Psoas muscle (tissue), 8 donors: ENCODE measurements around the gene LDLRAD1. TPM values are rescaled to one million over a fixed set of nuclear protein-coding genes. Genes with fewer than 3 reads are reported as not detected.

Experiments used
- ATAC-seq, 4 donors: fragments of 200-7000 bp; cut with Tn5 transposase; one replicate each; pipeline ENCODE4 v1.9.1; 2020; ENCODE audit warnings: moderate library complexity in 3 of 4, mild to moderate bottlenecking in 2 of 4
- DNase-seq, 2 donors: peaks; one replicate each; pipeline ENCODE4 v3.0.0-alpha.2; 2020
- H3K27ac ChIP-seq: fragments of 200-600 bp; one replicate; pipeline ENCODE4 v1.8.0; 2022
- H3K27me3 ChIP-seq, 3 donors: fragments of 200-600 bp in 1 of 3; one replicate each; pipeline versions ENCODE4 v1.6.1 to v1.8.0; 2013 to 2022; ENCODE audit warnings: low read length in 2 of 3, mild to moderate bottlenecking in 2 of 3, moderate library complexity in 1 of 3; ENCODE audit not compliant: insufficient read depth in 3 of 3
- H3K36me3 ChIP-seq, 2 donors: fragments of 200-600 bp in 1 of 2; one replicate each; pipeline versions ENCODE4 v1.6.1 to v1.8.0; 2013 to 2022; ENCODE audit warnings: low read depth in 1 of 2, mild to moderate bottlenecking in 1 of 2, moderate library complexity in 1 of 2; ENCODE audit not compliant: insufficient read depth in 1 of 2
- H3K4me1 ChIP-seq: fragments of 200-600 bp; one replicate; pipeline ENCODE4 v1.8.0; 2022
- H3K4me3 ChIP-seq: fragments of 200-600 bp; one replicate; pipeline ENCODE4 v1.8.0; 2022; ENCODE audit warnings: mild to moderate bottlenecking
- H3K9me3 ChIP-seq: fragments of 200-600 bp; one replicate; pipeline ENCODE4 v1.8.0; 2022
- CTCF ChIP-seq: fragments of 200-600 bp; IDR thresholded peaks from one replicate; pipeline ENCODE4 v1.8.0; 2022; ENCODE audit warnings: antibody characterized with exemption
- WGBS, 3 donors: extraction: QIAGEN DNeasy Blood & Tissue Kit; methylation state at CpG; one replicate each; pipeline versions ENCODE4 v1.1.6 to v1.1.7; 2013; 5-methylcytosine and 5-hydroxymethylcytosine counted together
- intact Hi-C, 2 donors: fragments of 100-400 bp; cut with DNase I; formaldehyde crosslinking; loops; one replicate each; pipeline versions ENCODE4 v1.11.0 to v1.14.2; 2022
- polyA plus RNA-seq, 3 donors: library from polyadenylated mRNA; stranded (reverse); fragments of 200-250 nt; gene quantifications; one replicate each; pipeline ENCODE4 v1.2.3, GENCODE V29; 2013
- total RNA-seq, 4 donors: library from RNA; stranded (reverse); fragmentation: NEBNext Ultra II Directional in 2 of 4; extraction: Animal tissue kit (Norgen Biotek cat#: 25700) in 2 of 4; gene quantifications; one replicate each; pipeline versions ENCODE4 v1.2.1 to v1.2.4, GENCODE V29; 2021 to 2023
- donor health status: healthy with polysubstance abuse.
- donor health status: DM: no; HTN: no; CAD: no; lungs with moderate emphysema.
- donor health status: Bipolar disorder and iron deficiency.
- donor health status: healthy.
- donor health status: DM: yes; HTN: yes; CAD: no.
- donor health status: DM: no; HTN: no; CAD: no.
- donor health status: DM: no; HTN: no; CAD: no.
- donor health status: DM: yes; HTN: yes; CAD: no.

The LDLRAD1 gene
- total and polyA plus RNA-seq, 7 donors = not detected

DNA sequence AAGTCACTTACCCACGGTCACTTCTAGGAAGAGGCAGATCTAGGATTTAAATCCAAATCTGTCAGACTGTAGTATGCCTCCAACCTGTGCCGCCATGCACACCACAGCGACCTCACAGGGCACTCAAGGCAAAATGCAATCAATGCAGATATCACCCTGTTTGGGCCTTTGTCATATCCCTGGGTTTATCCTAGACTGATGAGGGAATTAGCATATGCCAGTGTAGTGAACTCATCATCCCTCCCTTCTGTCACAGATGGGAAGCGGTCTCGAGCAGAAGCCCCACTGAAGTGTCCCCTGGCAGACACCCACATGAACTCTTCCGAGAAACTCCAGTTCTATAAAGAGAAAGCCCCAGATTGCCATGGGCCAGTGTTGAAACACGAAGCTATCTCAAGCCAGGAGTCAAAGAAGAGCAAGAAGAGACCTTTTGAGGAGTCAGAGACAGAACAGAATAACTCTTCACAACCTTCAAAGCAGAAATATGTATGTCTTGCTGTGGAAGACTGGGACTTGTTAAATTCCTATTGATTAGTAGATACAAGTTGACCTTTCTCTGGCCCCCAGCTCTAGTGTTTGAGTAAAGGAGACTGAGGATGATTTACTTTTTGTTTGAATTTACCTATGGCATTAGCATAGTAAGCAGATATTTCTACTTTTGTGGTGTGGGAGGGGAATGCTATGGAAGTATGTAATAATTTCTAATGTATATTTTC, 50.4 kb downstream of the LDLRAD1 start:
- H3K36me3 ChIP-seq = peaks cover 3 to 90% of the 10 kb centered on the region in 2 donors
- ATAC-seq = no peak

DNA sequence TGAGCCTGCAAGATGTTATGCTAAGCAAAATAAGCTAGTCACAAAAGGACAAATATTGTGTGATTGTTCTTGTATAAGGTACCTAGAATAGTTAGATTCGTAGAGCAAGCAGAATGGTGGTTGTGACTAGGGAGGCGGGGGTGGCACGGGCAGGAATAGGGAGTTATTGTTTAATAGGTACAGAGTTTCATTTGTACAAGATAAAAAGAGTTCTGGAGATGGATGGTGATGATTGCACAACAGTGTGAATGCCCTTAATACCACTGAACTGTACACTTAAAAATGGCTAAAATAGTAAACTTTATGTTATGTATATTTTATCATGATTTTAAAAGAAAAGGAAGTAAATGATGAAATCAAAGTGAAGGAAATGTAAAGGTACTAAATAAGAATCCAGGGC, 51.2 kb downstream of the LDLRAD1 start:
- intact Hi-C loops = loop anchor here in 1 of 2 donors (10.0 kb wide), 1 partner anchor 78 kb away; no protein-coding TSS in a partner anchor
- Histone ChIP-seq H3K27me3 (no peaks in the 10 kb centered on the region), H3K27ac (no peak overlapping the region), H3K4me3 (no peak overlapping the region), H3K4me1 (no peaks in the 10 kb centered on the region), H3K9me3 (no peaks in the 10 kb centered on the region), H3K36me3 (peaks cover 3 to 94% of the 10 kb centered on the region in 2 donors)
- 91 to 96% (median 96%) methylated on average over 3 of the region's 3 CpGs for WGBS, 3 donors
- DNase-seq = no peak
- no peak for ATAC-seq
- no peak for TF ChIP-seq CTCF

More for the DNA sequence above, 50.4 kb downstream of the LDLRAD1 start:
- Histone ChIP-seq H3K9me3 (no peaks in the 10 kb centered on the region), H3K27me3 (no peaks in the 10 kb centered on the region), H3K4me3 (no peak overlapping the region), H3K4me1 (no peaks in the 10 kb centered on the region), H3K27ac (no peak overlapping the region)
- WGBS, 3 donors = 74 to 85% (median 78%) methylated on average over 7 of the region's 7 CpGs
- intact Hi-C loops = loop anchor here in 1 of 2 donors (10.0 kb wide), 1 partner anchor 77 kb away; no protein-coding TSS in a partner anchor
- TF ChIP-seq CTCF = no peak
- DNase-seq = no peak

DNA sequence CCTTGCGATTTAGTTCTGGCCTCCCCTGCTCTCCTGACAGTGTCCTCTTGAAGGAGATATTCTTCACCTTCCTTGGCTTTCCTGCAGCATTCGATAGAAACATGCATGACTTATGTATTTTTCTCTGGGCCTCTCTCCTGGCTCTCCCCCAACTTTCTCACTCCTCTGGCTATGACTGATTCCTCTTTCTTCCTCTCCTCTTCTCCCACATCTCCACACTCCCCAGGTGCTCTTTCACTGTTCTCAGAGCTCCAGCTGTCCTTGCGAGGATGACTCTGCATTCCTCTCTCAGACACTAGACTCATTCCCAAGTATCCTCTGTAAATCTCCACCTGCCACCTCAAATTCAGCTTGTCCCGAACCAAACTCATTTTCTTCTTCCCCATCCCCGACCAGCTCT, 53.9 kb downstream of the LDLRAD1 start:
- no peak overlapping the region for H3K4me3 ChIP-seq
- DNase-seq (no peak), ATAC-seq (no peak)
- intact Hi-C loops = loop anchor here (5.0 to 10.0 kb wide), 3 partner anchors 81 to 107 kb away; no protein-coding TSS in a partner anchor
- no peaks in the 10 kb centered on the region for H3K9me3 ChIP-seq
- peaks cover 6 to 97% of the 10 kb centered on the region in 2 donors for H3K36me3 ChIP-seq
- no peaks in the 10 kb centered on the region for H3K27me3 ChIP-seq
- no peak for TF ChIP-seq CTCF
- no peaks in the 10 kb centered on the region for H3K4me1 ChIP-seq
- H3K27ac ChIP-seq = no peak overlapping the region
- WGBS, 3 donors = 78 to 80% (median 79%) methylated on average over 5 of the region's 5 CpGs

DNA sequence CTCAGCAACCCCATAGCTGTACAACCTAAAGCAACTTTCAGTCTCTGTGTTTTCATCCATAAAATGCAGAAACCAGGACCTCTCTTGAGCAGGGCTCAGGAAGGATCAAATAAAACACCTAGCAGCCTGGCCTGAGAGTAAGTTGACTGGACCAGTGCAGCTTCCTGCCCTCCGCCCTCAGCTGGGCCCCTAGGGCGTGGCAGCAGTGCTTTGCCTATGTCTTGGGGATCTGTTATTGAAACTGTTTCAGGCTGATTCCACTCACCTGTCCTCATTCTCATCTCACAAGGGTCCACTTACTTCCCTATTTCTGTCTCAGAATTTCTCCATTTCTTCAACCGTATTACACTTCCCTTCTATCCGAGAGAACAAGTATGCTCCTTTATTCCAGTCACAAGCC, 54.5 kb downstream of the LDLRAD1 start:
- no peak for DNase-seq
- TF ChIP-seq CTCF = no peak
- no peak for ATAC-seq
- Histone ChIP-seq H3K9me3 (no peaks in the 10 kb centered on the region), H3K36me3 (peaks cover 6 to 97% of the 10 kb centered on the region in 2 donors), H3K27ac (no peak overlapping the region), H3K27me3 (no peaks in the 10 kb centered on the region), H3K4me3 (no peak overlapping the region), H3K4me1 (no peaks in the 10 kb centered on the region)
- intact Hi-C loops = loop anchor here (5.0 to 10.0 kb wide), 3 partner anchors 81 to 106 kb away; no protein-coding TSS in a partner anchor
- 85 to 93% (median 91%) methylated on average over 4 of the region's 4 CpGs for WGBS, 3 donors
